ENCODE measurements around the gene CNTN5.

DNA sequence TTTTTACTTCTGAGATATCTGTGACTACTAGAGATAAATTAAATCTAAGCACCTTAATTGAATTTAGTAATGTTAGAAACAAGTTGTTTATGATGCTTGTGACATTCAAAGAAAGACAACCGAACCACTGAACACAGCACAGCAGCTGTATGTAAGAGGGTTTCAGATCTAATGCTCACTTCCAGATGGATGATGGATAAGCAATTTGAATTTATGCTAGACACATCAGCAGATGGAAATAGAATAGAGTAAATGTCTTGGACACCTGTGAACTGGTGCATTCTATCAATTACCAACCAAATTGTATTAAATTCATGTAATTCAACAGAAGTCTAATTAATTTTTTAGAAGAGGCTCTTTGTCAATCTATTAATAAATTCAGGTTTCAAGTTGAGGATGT lies 306.3 kb downstream of the CNTN5 start:
- TF ChIP-seq EZH2 (IDR thresholded peaks at IDR 0.05) (no peak), FOXP2 (optimal IDR thresholded peaks at IDR 0.05; ENCODE audit: control extremely low read depth, extremely low read length, insufficient read depth) (no peak)
